SK-N-SH treated with all-trans-retinoic acid at 6 μM for 48 hours (cell line): ENCODE data around the gene SLC8A3.

Source experiments
- BACH2 ChIP-seq: fragments of 250-450 bp; sonication (Bioruptor Pico); IDR thresholded peaks from 2 replicates; pipeline ENCODE4 v1.9.0; 2021; ENCODE audit warnings: mild to moderate bottlenecking, borderline replicate concordance
- ESRRG ChIP-seq: fragments of 250-450 bp; sonication (Bioruptor Pico); IDR thresholded peaks from 2 replicates; pipeline ENCODE4 v1.6.1; 2021; ENCODE audit warnings: mild to moderate bottlenecking
- GLIS3 ChIP-seq: fragments of 250-450 bp; sonication (Bioruptor Pico); IDR thresholded peaks from 2 replicates; pipeline ENCODE4 v1.5.0; 2020; ENCODE audit warnings: mild to moderate bottlenecking, moderate library complexity
- PPARA ChIP-seq: fragments of 250-450 bp; sonication (Bioruptor Pico); IDR thresholded peaks from 2 replicates; pipeline ENCODE4 v1.5.0; 2020; ENCODE audit warnings: mild to moderate bottlenecking, borderline replicate concordance
- TCF4 ChIP-seq: fragments of 250-450 bp; sonication (Bioruptor Pico); IDR thresholded peaks from 2 replicates; pipeline ENCODE4 v1.8.0; 2021; ENCODE audit warnings: mild to moderate bottlenecking, moderate library complexity, borderline replicate concordance
- ZC3H10 ChIP-seq: fragments of 250-450 bp; sonication (Bioruptor Pico); IDR thresholded peaks from 2 replicates; pipeline ENCODE4 v1.5.1; 2021; ENCODE audit warnings: mild to moderate bottlenecking, moderate library complexity
- ZFP3 ChIP-seq: fragments of 250-450 bp; sonication (Bioruptor Pico); IDR thresholded peaks from 2 replicates; pipeline ENCODE4 v1.5.0; 2020; ENCODE audit warnings: mild to moderate bottlenecking, moderate library complexity
- ZFP30 ChIP-seq: fragments of 450-650 bp; formaldehyde crosslinking; IDR thresholded peaks from 2 replicates; pipeline ENCODE4 v1.5.0; 2022; ENCODE audit warnings: mild to moderate bottlenecking, moderate library complexity
- ZNF70 ChIP-seq: fragments of 450-650 bp; formaldehyde crosslinking; IDR thresholded peaks from 2 replicates; pipeline ENCODE4 v1.5.0; 2020; ENCODE audit warnings: mild to moderate bottlenecking, moderate library complexity
- TF ChIP-seq, protein P1 (sequence below): fragments of 250-450 bp; sonication (Bioruptor Pico); IDR thresholded peaks from 2 replicates; pipeline ENCODE4 v1.8.0; 2020; ENCODE audit warnings: mild to moderate bottlenecking, moderate library complexity, borderline replicate concordance
- TF ChIP-seq, protein P2 (sequence below): fragments of 250-450 bp; sonication (Bioruptor Pico); IDR thresholded peaks from 2 replicates; pipeline ENCODE4 v1.5.0; 2020; ENCODE audit warnings: mild to moderate bottlenecking, moderate library complexity

DNA sequence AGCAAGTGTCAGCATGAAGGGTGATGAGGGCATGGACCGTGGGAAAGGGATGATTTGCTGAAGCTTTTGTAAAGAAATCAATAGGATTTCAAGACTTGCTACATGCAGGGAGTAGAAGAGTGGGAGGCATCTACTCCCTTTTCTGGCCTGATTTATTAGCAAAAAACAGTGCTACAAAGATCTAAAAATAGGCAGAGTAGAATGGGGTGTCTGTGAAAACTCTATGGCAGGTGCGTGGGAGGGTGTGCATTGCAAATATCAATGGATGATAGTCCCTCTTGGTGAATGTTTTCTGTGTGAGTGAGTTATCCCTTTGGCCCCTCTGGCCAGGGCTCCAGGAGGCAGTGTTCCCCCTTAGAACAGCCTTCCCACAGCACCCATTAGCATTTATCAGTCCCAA is 170.5 kb downstream of the SLC8A3 start:
- TF ChIP-seq ZNF70 (CRISPR knock-in tag) (no peak), ZFP30 (CRISPR knock-in tag) (no peak), PPARA (CRISPR knock-in tag) (no peak), ZC3H10 (CRISPR knock-in tag) (no peak), GLIS3 (CRISPR knock-in tag) (no peak), ZFP3 (no peak), ESRRG (no peak), BACH2 (no peak), TCF4 (CRISPR knock-in tag) (no peak)
- TF ChIP-seq, protein P1, sequence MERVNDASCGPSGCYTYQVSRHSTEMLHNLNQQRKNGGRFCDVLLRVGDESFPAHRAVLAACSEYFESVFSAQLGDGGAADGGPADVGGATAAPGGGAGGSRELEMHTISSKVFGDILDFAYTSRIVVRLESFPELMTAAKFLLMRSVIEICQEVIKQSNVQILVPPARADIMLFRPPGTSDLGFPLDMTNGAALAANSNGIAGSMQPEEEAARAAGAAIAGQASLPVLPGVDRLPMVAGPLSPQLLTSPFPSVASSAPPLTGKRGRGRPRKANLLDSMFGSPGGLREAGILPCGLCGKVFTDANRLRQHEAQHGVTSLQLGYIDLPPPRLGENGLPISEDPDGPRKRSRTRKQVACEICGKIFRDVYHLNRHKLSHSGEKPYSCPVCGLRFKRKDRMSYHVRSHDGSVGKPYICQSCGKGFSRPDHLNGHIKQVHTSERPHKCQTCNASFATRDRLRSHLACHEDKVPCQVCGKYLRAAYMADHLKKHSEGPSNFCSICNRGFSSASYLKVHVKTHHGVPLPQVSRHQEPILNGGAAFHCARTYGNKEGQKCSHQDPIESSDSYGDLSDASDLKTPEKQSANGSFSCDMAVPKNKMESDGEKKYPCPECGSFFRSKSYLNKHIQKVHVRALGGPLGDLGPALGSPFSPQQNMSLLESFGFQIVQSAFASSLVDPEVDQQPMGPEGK (CRISPR knock-in tag) = no peak
- TF ChIP-seq, protein P2, sequence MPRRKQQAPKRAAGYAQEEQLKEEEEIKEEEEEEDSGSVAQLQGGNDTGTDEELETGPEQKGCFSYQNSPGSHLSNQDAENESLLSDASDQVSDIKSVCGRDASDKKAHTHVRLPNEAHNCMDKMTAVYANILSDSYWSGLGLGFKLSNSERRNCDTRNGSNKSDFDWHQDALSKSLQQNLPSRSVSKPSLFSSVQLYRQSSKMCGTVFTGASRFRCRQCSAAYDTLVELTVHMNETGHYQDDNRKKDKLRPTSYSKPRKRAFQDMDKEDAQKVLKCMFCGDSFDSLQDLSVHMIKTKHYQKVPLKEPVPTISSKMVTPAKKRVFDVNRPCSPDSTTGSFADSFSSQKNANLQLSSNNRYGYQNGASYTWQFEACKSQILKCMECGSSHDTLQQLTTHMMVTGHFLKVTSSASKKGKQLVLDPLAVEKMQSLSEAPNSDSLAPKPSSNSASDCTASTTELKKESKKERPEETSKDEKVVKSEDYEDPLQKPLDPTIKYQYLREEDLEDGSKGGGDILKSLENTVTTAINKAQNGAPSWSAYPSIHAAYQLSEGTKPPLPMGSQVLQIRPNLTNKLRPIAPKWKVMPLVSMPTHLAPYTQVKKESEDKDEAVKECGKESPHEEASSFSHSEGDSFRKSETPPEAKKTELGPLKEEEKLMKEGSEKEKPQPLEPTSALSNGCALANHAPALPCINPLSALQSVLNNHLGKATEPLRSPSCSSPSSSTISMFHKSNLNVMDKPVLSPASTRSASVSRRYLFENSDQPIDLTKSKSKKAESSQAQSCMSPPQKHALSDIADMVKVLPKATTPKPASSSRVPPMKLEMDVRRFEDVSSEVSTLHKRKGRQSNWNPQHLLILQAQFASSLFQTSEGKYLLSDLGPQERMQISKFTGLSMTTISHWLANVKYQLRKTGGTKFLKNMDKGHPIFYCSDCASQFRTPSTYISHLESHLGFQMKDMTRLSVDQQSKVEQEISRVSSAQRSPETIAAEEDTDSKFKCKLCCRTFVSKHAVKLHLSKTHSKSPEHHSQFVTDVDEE (CRISPR knock-in tag) = no peak
